ENCODE results near the gene VPS13C.

VPS13C gene

DNA sequence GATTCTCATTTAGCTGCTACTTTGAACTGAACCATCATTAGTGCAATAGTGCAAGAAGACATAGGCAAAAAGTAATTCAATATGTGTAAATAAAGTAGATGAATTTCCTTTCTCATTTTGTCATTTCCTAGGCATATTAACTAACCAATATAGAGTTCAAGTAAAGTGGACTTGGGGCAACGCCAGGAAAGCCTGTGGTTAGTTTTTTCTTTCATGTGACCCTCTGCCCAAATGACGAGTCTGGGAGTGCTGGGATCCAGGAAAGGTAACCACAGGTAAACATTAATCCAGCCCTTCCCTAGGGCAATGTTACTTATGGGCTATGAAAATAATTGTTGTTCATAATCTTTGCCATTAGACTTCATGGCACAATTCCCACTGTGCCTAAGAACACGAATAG, 181.0 kb downstream of the VPS13C start:
- DNase-seq (ENCODE audit: low read depth in 1 of 2, low spot score in 1 of 2): no peak

DNA sequence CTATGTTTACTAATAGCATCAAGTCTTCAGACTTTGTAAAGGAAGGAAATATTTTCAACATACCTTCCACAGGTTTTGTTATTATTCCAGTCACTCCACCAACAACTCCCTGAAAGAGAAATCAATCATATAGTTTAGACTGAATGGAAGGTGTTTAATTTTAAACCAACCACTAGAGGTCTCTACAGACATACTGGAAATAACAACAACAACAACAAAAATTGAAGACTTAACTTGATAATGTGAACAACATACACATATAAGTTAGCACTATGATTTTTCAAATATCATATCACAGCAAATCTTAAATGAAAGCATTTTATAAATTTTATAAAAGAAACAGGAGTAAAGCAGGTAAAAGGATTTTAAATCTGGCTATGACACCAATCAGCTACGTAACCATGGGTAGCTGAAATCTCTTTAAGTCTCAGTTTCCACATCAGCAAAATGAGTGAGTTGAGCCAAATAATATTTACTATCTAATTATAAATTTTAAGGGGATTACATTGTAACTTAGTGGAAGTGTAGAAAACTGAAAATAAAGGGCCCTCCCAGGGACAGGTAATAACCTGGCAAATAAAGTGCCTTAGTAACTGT, 188.2 kb downstream of the VPS13C start:
- DNase-seq (ENCODE audit: low read depth in 1 of 2, low spot score in 1 of 2): no peak

DNA sequence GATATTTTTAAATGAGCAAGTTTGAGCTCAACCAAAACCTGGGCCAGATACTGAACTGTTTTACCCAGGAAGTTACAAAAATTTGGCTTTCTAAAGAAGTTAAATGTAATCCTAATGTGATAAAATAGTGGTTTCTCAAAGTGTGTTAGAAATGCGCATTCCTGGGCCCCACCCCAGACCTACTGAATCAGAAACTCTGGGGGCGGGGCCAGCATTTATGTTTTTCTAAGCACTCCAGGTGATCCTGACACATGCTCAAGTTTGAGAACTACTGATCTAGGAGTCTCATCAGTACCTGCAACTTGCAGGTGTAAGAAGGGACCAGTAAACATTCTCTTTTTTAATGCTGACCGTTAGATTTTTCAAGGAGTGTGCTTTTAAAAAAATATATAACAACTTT, 190.6 kb downstream of the VPS13C start:
- DNase-seq (ENCODE audit: low read depth in 1 of 2, low spot score in 1 of 2): no peak

DNA sequence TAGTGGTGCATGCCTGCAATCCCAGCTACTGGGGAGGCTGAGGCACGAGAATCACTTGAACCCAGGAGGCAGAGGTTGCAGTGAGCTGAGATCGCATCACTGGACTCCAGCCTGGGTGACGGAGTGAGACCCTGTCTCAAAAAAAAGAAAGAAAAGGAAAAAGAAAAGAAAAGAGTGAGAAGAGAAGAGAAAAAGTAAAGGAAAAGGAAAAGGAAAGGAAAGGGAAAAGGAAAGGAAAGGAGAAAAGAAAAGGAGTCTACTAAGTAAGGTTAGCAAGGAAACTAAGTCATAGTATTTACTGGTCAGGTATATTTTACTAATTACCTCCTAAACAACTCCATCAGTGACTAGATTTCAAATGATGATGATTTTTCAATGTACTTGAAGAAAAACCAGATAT, 198.3 kb downstream of the VPS13C start:
- DNase-seq (ENCODE audit: low read depth in 1 of 2, low spot score in 1 of 2): no peak

DNA sequence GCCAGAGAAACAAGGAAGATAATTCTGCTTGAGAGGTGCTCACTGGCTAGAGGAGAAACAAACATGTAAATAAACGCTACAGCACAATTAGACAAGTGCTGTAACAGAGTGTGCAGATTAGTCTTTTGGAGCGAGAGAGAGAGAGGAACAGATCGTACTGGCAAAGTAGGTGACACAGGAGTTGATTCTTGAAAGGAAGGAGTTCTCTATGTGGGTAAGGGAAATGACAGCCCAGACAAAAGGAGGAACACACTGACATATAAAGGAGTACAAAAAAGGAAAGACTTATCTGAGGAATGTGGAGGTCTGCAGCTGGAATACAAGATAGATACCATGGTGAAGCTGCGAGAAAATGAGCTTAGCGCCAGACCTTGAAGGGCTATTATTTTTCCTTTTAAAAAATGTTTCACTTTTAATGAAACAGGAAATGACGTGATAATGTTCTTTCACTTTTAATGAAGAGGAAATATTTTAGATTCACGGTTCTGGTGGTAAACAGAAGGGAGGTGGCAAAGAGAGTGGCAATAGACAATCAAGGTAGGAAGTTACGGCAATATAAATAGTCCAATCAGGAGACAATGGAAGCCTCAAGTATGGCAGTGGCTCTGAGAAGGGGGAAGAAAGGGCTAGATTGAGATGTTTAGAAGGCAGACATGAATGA, 202.9 kb downstream of the VPS13C start:
- DNase-seq (ENCODE audit: low read depth in 1 of 2, low spot score in 1 of 2): no peak

DNA sequence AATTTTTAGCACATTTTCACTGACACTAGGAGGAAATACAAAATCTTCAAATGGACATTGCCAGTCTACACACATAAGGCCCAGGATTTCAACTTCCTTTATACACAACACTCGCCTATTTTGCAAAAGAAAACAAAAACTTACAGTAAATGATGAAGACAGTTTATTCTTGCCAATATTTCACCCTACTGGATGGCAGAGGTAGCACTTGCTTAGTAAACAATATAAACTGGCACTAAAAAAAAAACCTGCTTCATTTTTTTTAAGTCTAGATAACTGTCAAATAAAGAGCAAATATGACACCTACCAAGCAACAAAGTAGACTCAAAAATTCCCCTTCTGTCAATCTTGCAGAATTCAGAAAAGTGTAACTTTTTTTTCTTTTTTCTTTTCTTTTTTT, 204.0 kb downstream of the VPS13C start:
- no peak for DNase-seq (ENCODE audit: low read depth in 1 of 2, low spot score in 1 of 2)

DNA sequence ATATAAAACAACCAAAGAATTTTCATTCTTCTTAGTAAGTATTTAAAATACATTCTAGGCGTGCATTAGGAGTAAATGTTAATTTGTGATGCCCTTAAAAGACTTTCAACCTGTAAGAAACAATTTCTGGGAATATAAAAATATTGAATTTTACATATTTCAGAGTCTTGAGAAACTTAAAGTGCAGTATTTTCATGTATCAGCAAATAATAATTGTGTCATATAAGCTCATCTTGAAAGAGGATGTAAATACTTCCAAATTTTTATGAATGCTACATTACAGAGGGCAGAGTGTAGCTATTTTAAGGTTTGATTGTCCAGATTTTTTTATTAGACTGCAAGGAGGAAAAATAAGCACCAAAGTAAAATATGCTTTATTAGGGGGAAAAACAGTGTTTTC, 207.1 kb downstream of the VPS13C start:
- no peak for DNase-seq (ENCODE audit: low read depth in 1 of 2, low spot score in 1 of 2)

DNA sequence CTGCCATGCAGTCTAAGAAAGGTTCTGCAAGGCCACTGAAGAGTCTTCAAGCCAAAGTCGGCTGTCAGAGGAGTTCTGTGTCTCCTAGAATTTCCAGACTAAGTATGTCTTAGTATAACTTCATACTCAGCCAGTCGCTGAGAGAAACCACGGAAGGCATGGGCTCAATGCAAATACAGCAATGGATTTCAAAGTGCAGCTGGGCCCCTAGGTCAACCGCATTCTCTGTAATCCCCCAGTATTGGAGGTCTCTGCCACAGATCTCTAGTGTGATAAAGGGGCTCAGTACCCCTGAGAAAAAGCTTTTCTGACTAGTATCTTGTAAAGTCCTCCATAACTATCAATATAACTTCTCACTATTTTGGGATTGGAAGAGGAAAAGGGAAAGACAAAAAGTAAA, 208.3 kb downstream of the VPS13C start:
- DNase-seq (ENCODE audit: low read depth in 1 of 2, low spot score in 1 of 2): no peak

DNA sequence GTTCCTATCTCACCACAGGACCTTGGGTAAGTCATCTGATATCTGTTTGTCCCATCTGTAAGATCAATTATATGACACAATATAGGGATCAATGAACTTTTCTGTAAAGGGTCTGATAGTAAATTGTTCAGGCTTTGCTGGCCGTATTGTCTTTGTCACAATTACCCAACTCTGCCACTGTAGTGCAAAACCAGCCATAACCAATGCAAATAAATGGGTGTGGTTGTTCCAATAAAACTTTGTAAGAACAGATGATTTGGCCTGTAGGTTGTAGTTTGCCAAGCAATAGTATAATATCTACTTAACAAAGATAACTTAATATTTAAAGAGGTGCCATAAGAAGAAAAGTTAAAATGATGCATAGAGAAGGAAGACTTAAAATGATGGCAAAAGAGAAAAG, 210.8 kb downstream of the VPS13C start:
- DNase-seq (ENCODE audit: low read depth in 1 of 2, low spot score in 1 of 2): no peak

DNA sequence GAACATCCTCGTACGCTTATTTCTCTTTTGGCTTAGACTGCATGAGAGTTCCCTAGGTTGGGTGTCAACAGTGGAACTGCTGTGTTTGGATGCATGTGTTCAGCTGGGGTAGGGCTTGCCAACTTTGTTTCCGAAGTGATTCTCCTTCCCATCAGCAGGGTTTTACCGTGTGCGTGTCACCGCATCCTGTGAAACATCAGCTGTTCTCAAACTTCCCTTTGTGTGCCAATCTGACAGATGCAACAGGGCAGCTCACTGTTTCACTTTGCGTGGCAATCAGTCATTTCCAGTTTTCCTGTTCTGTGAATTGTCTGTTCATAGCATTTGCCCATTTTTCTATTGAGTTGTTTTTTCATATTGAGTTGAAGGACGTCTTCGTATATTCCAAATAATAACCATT, 218.8 kb downstream of the VPS13C start:
- no peak for DNase-seq (ENCODE audit: low read depth in 1 of 2, low spot score in 1 of 2)

DNA sequence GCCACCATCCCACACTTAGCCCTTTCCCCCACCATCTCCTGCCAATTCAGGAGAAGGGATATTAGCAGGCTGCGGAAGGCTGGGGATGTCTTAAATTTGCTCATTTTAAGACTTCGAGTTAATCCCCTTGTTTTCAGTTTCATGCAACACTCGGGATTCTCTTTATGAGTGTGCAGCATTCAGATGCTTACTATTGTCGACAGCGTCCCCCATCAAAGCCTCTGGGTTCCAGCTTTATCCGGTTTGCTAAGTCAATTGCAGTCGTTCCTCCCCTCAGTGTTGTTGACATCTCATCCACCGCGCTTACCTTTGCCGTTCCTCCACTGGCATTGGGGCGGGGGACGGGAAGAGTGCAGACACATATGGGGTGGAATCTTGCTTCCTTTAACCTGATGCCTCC, 220.2 kb downstream of the VPS13C start:
- DNase-seq (ENCODE audit: low read depth in 1 of 2, low spot score in 1 of 2): no peak

DNA sequence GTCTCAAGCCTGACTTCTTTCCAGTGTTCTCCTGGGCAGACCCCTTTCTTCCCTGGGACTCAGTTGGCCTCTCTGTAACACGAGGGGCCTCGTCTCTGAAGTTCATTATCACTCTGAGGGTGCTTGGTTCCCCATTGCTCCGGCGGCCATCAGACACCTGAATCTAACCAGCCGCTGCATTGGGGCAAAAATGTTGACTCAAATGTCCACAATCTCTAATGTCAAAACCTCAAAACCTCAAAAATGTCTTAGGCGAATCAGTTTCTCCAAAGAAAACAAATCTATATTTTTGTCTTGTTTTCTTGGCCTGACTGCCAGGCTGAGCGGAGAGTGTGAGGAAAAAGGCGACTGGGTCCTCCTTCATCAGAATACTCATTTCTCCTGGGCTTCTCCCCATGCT, 220.7 kb downstream of the VPS13C start:
- DNase-seq (ENCODE audit: low read depth in 1 of 2, low spot score in 1 of 2): no peak

DNA sequence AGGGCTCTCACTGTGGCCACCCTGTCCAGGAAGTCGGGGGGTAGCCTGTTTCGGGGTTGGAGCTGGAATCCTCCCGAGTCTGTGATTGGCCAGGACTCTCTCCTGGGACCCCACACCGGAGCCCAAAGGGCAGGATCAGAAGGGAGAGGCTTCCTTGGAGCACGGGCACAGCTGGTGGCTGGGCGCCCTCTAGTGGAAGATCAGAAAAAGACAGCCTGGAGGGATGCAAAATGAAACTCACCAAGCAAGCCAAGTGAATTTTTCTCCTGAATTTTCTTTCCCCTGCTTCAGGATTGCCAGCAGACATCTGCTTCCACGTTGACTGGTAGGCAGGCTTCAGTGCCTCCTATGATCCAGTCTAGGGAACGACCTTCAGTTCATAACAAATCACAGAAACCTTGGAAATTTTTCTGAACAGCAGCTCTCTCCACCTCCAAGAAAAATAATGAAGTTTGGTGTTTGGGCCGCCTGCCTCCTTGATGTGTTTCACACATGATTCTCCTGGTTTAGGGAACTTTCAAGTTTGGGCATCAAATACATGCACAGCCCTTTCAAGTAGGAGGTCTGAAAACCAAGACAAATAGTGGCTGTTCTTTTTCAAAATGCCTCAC, 224.6 kb downstream of the VPS13C start:
- DNase-seq (ENCODE audit: low read depth in 1 of 2, low spot score in 1 of 2): peak; percentile 23 to 33

DNA sequence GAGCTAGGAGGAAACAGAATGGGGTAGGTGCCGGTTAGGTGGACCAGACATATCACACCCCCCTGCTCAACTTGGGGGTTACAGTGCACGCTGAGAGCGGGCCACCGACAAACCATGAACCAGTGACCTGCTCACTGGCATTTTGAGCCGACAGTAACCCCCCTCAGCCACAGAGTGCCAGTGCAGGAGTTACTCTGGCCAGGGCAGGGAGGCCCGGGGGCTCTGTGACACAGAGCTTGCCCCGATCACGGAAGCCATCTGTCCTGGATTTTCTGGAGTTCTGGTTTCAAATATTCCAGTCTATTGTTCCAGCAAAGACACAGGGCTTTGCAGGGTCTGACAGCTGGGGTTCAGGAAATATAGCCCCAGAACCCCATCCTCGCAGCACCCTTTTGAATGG, 225.2 kb downstream of the VPS13C start:
- no peak for DNase-seq (ENCODE audit: low read depth in 1 of 2, low spot score in 1 of 2)

DNA sequence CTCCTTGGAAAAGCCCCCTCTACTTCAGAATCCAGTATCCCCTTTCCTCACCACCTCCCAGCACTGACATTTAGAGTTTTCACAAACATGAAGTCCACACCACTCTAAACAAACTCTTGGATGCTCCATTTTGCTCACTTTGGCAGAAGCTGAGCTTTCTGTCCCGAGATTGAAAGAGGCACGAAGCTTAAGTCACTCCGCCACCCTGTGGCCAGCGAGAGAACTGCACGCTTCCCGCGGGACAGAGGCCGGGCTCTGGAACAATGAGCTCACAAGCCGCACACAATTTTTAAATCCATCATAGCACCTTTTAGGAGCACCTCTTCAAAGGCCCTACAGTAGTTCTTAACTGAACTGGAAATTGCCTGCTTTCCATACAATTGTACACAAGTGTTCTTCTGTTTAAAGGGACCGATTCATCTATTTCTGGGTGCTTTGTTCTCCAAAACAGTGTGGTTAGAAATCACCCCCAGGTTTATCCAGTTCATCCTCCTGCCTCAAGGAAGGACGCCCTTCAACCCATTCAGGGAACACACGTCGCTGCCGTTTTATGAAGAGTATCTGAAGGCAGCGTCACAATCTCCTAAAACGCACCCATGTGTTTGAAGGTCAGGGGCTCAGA, 226.1 kb downstream of the VPS13C start:
- peak; percentile 52 to 62 for DNase-seq (ENCODE audit: low read depth in 1 of 2, low spot score in 1 of 2)

DNA sequence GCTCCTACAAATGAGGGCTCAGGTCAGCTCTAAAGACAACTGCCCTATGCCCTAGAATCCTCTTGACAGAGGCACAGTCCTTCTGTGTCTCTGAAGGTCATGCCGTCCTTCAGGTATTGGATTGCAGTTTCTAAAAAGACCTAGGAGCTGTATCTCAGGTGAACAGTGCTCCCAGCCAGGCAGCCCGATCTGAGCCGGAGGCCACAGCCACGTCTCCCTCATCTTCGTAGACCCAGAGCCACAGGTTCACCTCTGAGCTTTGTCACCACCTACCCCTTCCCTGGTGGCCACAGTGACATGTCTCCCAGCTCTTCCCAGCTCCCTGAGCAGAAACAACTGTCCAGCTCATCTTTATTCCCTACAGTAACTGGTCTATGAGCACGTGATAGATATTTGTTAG, 228.0 kb downstream of the VPS13C start:
- DNase-seq (ENCODE audit: low read depth in 1 of 2, low spot score in 1 of 2): no peak

DNA sequence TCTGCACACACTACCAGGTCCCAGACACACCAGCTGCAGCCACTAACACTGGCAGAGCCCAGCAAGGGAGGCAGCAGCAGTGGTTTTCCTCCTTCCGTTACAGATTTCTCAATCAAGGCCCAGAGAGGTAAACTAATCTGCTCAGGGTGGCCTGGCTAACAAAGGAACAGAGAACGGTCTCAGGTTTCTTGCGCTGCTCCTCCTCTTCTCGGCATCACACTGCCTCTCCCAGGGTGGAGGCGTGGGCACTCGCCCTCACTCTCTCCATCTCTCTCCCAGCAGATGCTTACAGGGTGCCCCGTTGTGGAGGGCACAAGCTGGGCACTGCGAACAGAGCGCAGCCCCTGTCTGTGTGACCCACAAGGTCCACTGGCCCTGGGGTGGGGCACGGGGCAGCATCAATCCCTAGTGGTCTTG, 228.7 kb downstream of the VPS13C start:
- no peak for DNase-seq (ENCODE audit: low read depth in 1 of 2, low spot score in 1 of 2)

DNA sequence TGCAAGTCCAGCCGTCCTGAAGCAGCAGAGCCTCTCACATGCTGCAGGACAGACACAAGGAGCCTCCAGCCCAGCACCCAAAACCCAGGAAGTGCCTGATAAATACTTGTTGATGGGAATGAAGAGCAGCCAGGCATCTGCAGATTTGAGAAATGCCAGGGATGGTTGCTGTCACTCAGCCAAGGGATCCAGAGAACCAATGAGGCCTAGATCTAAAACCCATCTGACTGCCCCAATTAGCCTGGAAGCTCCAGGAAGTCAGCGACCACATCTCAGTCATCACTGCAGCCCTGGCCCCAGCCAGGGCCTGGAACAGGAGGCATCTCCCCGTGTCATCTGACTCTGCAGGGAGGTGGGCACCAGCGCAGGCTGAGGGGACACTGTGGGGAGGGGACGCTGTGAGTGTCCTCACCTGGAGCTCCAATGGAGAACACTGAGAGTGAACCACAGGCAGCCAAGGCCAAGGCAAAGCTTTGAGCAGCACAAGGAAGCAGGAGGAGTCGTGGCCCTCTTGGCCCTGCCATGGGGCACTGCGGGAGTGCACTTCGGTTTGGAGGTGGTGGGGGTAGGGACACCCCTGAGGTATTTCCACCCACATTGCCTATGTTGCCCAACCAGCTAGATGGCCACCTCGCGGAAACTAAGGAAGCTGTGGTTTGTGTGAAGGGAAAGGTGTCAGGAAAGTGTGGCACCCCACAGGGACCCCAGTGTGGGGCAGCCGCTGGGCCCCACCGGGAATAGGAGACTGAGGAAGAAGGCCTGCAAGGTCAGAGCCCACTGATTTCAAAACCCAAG, 229.5 kb downstream of the VPS13C start:
- no peak for DNase-seq (ENCODE audit: low read depth in 1 of 2, low spot score in 1 of 2)

DNA sequence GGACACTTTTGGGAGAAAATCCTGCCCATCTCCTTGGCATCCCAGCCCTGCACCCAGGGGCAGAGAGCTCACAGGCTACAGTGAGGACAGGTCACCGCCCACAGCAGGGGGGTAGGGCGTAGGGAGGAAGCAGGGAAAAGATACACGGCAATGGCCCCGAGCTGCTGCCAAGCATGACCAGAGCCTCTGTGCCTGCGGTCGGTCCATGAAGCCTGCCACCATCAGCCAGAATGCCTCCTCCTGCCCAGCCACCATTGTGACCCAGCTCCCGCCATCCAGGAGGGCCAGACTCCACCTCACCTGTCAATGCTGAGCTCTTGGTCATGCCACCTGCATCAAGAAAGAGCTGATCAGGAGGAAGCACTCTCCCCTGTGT, 230.7 kb downstream of the VPS13C start:
- DNase-seq (ENCODE audit: low read depth in 1 of 2, low spot score in 1 of 2): no peak

DNA sequence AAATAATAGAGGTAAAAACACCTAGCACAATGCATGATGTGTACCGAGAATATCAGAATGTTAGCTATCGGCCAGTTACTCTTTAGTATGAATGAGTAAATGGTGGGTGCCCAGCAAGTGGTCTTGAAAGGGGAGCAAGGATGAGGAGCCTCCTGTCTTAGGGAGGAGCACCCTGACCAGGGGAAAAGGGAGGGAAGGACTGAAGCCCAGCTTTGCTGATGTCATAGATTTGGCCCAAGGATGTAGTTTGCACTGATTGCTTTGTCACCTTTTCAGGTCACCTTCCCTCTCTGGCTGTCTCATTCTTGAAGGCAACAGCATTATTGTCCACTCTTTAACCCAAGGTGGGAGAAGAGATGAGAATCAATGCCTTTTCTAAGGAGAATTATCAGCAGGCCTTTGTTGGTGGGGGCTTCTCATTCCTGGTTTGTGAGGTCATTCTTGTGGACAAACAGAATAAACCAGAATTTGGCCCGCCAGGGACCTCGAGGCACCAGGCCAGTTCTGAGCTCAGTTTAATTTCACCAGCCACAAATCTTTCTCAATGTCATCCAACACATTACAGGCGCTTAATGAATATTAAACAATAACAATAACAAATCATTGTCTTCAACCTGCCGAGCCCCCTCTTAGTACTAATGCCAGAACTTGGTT, 231.3 kb downstream of the VPS13C start:
- DNase-seq (ENCODE audit: low read depth in 1 of 2, low spot score in 1 of 2): no peak

DNA sequence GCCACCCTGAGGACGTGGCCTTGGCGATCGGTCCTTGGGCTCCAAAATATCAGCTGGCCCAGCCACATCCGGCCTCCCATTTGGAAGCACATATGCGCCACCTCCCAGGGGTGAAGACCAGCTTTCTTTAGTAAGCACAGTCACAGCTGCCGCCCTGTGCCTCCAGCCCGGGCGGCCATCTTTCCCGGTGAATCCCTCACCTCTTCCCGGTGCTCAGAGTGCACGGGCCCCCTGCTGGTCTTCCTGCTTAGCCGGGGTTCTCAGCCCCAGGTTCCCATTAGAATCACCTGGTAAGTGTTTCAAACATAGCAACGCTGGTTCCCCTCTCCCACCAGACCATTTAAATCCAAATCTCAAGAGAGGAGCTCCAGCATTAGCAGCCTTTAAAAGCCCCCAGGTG, 232.2 kb downstream of the VPS13C start:
- DNase-seq (ENCODE audit: low read depth in 1 of 2, low spot score in 1 of 2): no peak

All from activated T-helper 1 cell treated with anti-CD3 and anti-CD28 coated beads, Interleukin-2, amount 50 U/mL, for 16 hours (primary cell).